ENCODE results near the gene CLEC19A. TPM values are rescaled to one million over a fixed set of nuclear protein-coding genes. Genes with fewer than 3 reads are reported as not detected.

CLEC19A gene
- total and polyA plus RNA-seq, 2 donors (not counting 3 experiments of a cell fraction or from before 2014, with no cell fraction given), result not detected

DNA sequence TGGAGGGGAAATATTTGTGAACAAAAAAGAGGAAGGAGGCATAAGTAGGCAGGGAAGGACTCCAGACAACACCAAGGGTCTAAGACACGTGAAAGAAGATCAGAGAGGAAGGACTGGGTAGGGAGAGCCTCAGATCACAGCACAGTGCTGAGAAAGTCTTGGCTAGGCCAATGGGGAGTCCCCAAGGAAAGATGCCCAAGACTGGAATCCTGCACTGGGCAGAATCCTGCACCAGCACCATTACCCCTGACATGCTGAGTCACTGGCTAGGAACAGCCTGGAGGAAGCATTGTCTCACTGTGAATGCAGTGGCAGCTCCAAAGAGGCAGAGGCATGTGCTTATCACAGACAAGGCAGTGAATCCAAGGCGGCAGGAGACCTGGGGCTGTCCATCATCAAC lies 19.2 kb downstream of the CLEC19A start:
- no peaks in the 10 kb centered on the region for H3K27me3 ChIP-seq (ENCODE audit: control insufficient read depth in 2 of 2, insufficient read depth in 2 of 2, low read length in 2 of 2)
- no TSS peak for BruUV-seq (replicated peaks)
- TF ChIP-seq EZH2 (IDR thresholded peaks at IDR 0.05; ENCODE audit: borderline replicate concordance, low read depth, low read length, severe bottlenecking), result no peak
- TF ChIP-seq JUN (IDR thresholded peaks at IDR 0.05; ENCODE audit: borderline replicate concordance, insufficient read depth, insufficient read length, low read depth), result no peak
- TF ChIP-seq POLR2AphosphoS5 (IDR thresholded peaks at IDR 0.05; ENCODE audit: insufficient read depth, low read depth, low read length), result no peak
- TF ChIP-seq GATA2 (IDR thresholded peaks at IDR 0.05; ENCODE audit: insufficient read depth, insufficient read length, low read depth, low read length), result no peak
- TF ChIP-seq, protein P1, sequence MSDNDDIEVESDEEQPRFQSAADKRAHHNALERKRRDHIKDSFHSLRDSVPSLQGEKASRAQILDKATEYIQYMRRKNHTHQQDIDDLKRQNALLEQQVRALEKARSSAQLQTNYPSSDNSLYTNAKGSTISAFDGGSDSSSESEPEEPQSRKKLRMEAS (IDR thresholded peaks at IDR 0.05; ENCODE audit: insufficient read depth, insufficient read length), result no peak
- H3K9me1 ChIP-seq (replicated peaks; ENCODE audit: control insufficient read depth, extremely low read depth, insufficient read depth, low read length), result no peaks in the 10 kb centered on the region
- H3K9ac ChIP-seq (replicated peaks; ENCODE audit: extremely low read depth, insufficient read depth, low read length), result no peak overlapping the region
- no peak overlapping the region for H3K4me3 ChIP-seq (replicated peaks in 1 of 3; ENCODE audit: insufficient read depth in 1 of 3, low read depth in 1 of 3, low read length in 3 of 3)
- FAIRE-seq (no peak), DNase-seq (ENCODE audit: low read depth, low spot score) (no peak)
- dilution Hi-C loops (cut with MboI; ENCODE audit: extremely low pct_ligation_motif_present, low sequenced_read_pairs) (no loop called here), intact Hi-C loops (cut with micrococcal nuclease) (no loop called here)
- ChIA-PET CTCF (no interaction called here), POLR2A (no interaction called here)
- H3K4me1 ChIP-seq (ENCODE audit: control insufficient read depth, extremely low read depth, insufficient read depth, low read length), result no peaks in the 10 kb centered on the region
- no peaks in the 10 kb centered on the region for H4K20me1 ChIP-seq (replicated peaks; ENCODE audit: control insufficient read depth, extremely low read depth, insufficient read depth, low read length)
- no peaks in the 10 kb centered on the region for H3K36me3 ChIP-seq (ENCODE audit: control insufficient read depth in 2 of 2, extremely low read depth in 1 of 2, insufficient read depth in 2 of 2, low read length in 2 of 2)
- no peaks in the 10 kb centered on the region for H3K9me3 ChIP-seq (replicated peaks; ENCODE audit: control insufficient read depth, insufficient read depth, low read length)
- H3K79me2 ChIP-seq (ENCODE audit: control insufficient read depth, insufficient read depth, low read length), result no peaks in the 10 kb centered on the region
- no peak overlapping the region for H3K27ac ChIP-seq (ENCODE audit: insufficient read depth, low read depth, low read length)
- no peak overlapping the region for H2AFZ ChIP-seq (ENCODE audit: low read depth, low read length)
- H3K4me2 ChIP-seq (ENCODE audit: insufficient read depth, low read length), result no peak overlapping the region

DNA sequence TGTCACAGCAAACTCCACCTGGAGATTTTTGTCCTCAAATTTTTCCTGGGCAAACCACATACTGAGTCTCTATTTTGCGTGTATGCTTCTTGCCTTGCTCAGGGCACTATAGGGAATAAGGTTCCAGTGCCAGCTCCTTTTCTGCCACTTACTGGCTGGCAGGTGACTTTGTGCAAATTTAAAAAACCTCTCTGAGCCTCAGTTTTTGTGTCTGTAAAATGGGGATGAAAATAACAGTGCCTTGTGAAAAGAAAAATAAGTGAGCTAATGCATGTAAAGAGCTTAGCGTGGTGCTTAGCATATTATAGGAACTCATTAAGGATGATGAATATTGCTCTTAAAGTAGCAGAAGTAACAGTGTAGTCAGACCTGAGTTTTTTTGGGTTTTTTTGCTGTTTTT lies 19.9 kb downstream of the CLEC19A start:
- POLR2A ChIA-PET, result no interaction called here
- no peak for TF ChIP-seq MYC (IDR thresholded peaks at IDR 0.05; ENCODE audit: low read depth, low read length)
- TF ChIP-seq POLR2A (IDR thresholded peaks at IDR 0.05; ENCODE audit: low read depth, low read length), result no peak
- no peak for TF ChIP-seq JUN (IDR thresholded peaks at IDR 0.05; ENCODE audit: borderline replicate concordance, insufficient read depth, insufficient read length, low read depth)
- TF ChIP-seq, protein P2, sequence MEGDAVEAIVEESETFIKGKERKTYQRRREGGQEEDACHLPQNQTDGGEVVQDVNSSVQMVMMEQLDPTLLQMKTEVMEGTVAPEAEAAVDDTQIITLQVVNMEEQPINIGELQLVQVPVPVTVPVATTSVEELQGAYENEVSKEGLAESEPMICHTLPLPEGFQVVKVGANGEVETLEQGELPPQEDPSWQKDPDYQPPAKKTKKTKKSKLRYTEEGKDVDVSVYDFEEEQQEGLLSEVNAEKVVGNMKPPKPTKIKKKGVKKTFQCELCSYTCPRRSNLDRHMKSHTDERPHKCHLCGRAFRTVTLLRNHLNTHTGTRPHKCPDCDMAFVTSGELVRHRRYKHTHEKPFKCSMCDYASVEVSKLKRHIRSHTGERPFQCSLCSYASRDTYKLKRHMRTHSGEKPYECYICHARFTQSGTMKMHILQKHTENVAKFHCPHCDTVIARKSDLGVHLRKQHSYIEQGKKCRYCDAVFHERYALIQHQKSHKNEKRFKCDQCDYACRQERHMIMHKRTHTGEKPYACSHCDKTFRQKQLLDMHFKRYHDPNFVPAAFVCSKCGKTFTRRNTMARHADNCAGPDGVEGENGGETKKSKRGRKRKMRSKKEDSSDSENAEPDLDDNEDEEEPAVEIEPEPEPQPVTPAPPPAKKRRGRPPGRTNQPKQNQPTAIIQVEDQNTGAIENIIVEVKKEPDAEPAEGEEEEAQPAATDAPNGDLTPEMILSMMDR (IDR thresholded peaks at IDR 0.05; ENCODE audit: extremely low read depth in 1 of 2, insufficient read depth in 1 of 2, low read depth in 1 of 2, low read length in 2 of 2), result no peak
- no peak for TF ChIP-seq POLR2AphosphoS5 (IDR thresholded peaks at IDR 0.05; ENCODE audit: insufficient read depth, low read depth, low read length)
- TF ChIP-seq GATA2 (IDR thresholded peaks at IDR 0.05; ENCODE audit: insufficient read depth, insufficient read length, low read depth, low read length), result no peak
- no peak for TF ChIP-seq EZH2 (IDR thresholded peaks at IDR 0.05; ENCODE audit: borderline replicate concordance, low read depth, low read length, severe bottlenecking)
- no peak for TF ChIP-seq FOS (IDR thresholded peaks at IDR 0.05; ENCODE audit: borderline replicate concordance, insufficient read depth, low read length)
- TF ChIP-seq, protein P1 (IDR thresholded peaks at IDR 0.05; ENCODE audit: insufficient read depth, insufficient read length), result no peak
- DNase-seq (ENCODE audit: low read depth, low spot score), result no peak
- Histone ChIP-seq H3K27me3 (ENCODE audit: control insufficient read depth in 2 of 2, insufficient read depth in 2 of 2, low read length in 2 of 2) (no peaks in the 10 kb centered on the region), H3K79me2 (ENCODE audit: control insufficient read depth, insufficient read depth, low read length) (no peaks in the 10 kb centered on the region), H4K20me1 (replicated peaks; ENCODE audit: control insufficient read depth, extremely low read depth, insufficient read depth, low read length) (no peaks in the 10 kb centered on the region), H3K4me1 (ENCODE audit: control insufficient read depth, extremely low read depth, insufficient read depth, low read length) (no peaks in the 10 kb centered on the region), H3K9ac (replicated peaks; ENCODE audit: extremely low read depth, insufficient read depth, low read length) (no peak overlapping the region), H3K9me1 (replicated peaks; ENCODE audit: control insufficient read depth, extremely low read depth, insufficient read depth, low read length) (no peaks in the 10 kb centered on the region), H3K4me2 (ENCODE audit: insufficient read depth, low read length) (no peak overlapping the region), H3K36me3 (ENCODE audit: control insufficient read depth in 2 of 2, extremely low read depth in 1 of 2, insufficient read depth in 2 of 2, low read length in 2 of 2) (no peaks in the 10 kb centered on the region), H3K9me3 (replicated peaks; ENCODE audit: control insufficient read depth, insufficient read depth, low read length) (no peaks in the 10 kb centered on the region), H2AFZ (ENCODE audit: low read depth, low read length) (no peak overlapping the region), H3K4me3 (replicated peaks in 1 of 3; ENCODE audit: insufficient read depth in 1 of 3, low read depth in 1 of 3, low read length in 3 of 3) (no peak overlapping the region), H3K27ac (ENCODE audit: insufficient read depth, low read depth, low read length) (no peak overlapping the region)
- no peak for FAIRE-seq
- intact Hi-C loops (cut with micrococcal nuclease), result no loop called here
- no TSS peak for BruUV-seq (replicated peaks)
- dilution Hi-C loops (cut with MboI; ENCODE audit: extremely low pct_ligation_motif_present, low sequenced_read_pairs), result no loop called here
- CTCF ChIA-PET, result no interaction called here

All from endothelial cell of umbilical vein (primary cell).